Stimulated activated CD8-positive, alpha-beta memory T cell treated with anti-CD3 and anti-CD28 coated beads, Interleukin-15, amount 100 ng/mL, for 24 hours (primary cell): ENCODE results near the gene PTPRF.

Experiments used
- DNase-seq: peaks from one replicate; pipeline ENCODE4 v3.0.0-alpha.2; 2020; ENCODE audit warnings: low read depth

The PTPRF gene

DNA sequence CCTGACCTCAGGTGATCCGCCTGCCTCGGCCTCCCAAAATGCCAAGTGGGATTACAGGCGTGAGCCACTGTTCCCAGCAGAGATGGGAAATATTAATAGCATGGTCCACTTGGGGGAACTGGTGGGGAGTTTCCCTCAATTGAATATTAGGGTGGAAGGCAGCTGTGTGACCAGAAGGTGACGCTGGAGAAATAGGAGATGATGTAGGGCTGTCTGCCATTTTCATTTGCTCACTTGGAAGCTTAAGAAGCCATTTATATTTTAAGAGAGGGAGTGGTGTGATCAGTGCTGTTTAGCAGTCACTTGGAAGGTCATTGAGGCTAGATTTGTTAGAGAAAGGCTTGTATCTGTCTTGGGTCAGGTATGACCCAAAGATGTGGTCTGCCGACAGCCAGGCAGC lies 139.2 kb downstream of the PTPRF start:
- DNase-seq: no peak

DNA sequence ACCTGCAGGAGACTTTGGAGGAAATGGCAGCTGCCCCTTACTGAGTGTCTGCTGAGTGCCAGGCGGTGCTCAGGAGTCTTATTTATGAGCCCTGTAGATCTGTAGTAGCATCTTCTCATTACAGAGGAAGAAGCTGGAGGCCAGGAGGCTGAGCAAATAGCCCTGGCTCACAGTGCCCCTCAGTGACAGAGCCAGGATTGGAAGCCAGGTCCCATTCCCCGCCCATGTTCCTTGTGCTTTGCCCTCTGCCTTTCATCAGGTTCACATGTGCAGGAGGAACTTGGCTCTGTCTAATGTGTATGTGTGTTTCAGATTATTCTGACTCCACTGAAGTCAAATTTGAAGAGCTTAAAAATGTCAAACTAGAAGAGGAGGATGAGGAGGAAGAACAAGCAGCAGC lies 140.5 kb downstream of the PTPRF start:
- DNase-seq: no peak

DNA sequence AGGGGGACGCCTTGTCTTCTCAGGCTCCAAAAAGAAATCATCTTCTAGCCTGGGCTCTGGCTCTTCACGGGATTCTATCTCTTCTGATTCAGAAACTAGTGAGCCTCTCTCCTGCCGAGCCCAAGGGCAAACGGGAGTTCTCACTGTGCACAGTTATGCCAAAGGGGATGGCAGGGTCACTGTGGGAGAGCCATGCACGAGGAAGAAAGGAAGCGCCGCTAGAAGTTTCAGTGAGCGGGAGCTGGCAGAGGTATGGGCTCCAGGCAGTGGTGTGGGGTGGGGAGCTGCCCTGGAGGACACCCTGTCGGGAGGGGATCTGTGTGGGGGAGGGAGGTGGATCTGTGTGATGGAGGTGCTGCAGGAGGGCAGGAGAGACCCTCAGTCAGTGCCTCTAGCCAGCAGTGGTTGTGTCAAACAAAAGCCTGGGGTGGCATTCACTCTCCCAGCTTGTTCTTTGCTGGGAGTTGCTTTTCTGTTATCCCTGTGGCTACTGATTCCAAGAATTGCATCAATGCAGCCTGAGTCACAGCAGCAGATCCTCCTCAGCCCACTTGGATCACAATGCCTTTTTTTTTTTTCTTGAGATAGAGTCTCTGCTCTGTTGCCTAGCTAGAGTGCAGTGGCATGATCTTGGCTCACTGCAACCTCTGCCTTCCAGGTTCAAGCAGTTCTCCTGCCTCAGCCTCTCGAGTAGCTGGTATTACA lies 141.1 kb downstream of the PTPRF start:
- DNase-seq: no peak

DNA sequence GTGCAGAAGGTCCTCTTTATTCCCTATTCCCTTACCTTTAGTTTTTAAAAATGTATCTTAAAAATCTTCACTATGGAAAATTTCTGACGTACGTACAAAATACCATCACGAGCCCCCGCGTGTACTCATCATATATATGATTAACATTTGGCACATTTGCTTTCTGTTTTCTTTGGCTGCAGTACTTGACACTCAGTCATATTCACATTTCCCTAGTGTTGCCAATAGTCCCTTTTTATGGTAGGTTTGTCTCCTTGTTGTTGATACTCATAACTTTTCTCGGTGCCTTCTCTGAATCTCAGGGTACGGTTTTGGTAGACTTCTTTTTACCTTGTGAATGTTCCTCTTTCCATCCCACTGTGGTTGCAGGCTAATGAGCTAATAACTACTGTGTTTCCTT lies 142.6 kb downstream of the PTPRF start:
- no peak for DNase-seq
